HEK293 (cell line): ENCODE measurements around the gene MAN2B2.

Source experiments
- CTCF ChIA-PET: fragments of 350-600 bp; formaldehyde crosslinking; extraction: SDS; loops from one replicate; lab custom pipeline; 2021; ENCODE audit warnings: antibody characterized with exemption; lab: Yijun Ruan, JAX
- POLR2A ChIA-PET: fragments of 300-600 bp; formaldehyde crosslinking; extraction: SDS; loops from one replicate; lab custom pipeline; 2020; ENCODE audit warnings: antibody characterized with exemption, inconsistent platforms; lab: Yijun Ruan, JAX
- H3K27ac ChIP-seq: fragments of 200-500 bp; sonication (Bioruptor generic); 2 replicates; pipeline ENCODE4 v1.5.1; 2014; ENCODE audit warnings: low read depth, low read length, control low read depth, inconsistent platforms; ENCODE audit errors: extremely low read depth
- H3K36me3 ChIP-seq, 2 experiments: fragments of 200-500 bp in 1 of 2; sonication (Bioruptor generic) in 1 of 2; 1 replicate in 1 of 2; 2 replicates in 1 of 2; pipeline ENCODE4 v1.5.1; 2014 to 2017; ENCODE audit warnings: inconsistent platforms in 2 of 2, low read length in 2 of 2; ENCODE audit not compliant: control insufficient read depth in 2 of 2, insufficient read depth in 1 of 2
- H3K4me1 ChIP-seq: fragments of 200-500 bp; sonication (Bioruptor generic); 2 replicates; pipeline ENCODE4 v1.5.1; 2014; ENCODE audit warnings: mild to moderate bottlenecking, low read length, inconsistent platforms; ENCODE audit not compliant: control insufficient read depth, insufficient read depth
- H3K4me3 ChIP-seq: 2 replicates; pipeline ENCODE4 v1.5.1; 2011; ENCODE audit warnings: low read depth, mild to moderate bottlenecking, control low read depth, low read length, moderate library complexity
- H3K9me3 ChIP-seq: fragments of 200-500 bp; sonication (Bioruptor generic); 2 replicates; pipeline ENCODE4 v1.5.1; 2014; ENCODE audit warnings: low read depth, low read length, inconsistent platforms; ENCODE audit not compliant: control insufficient read depth, insufficient read depth
- EGR2 ChIP-seq: fragments of 450-650 bp; formaldehyde crosslinking; IDR thresholded peaks from 2 replicates; pipeline ENCODE4 v1.5.1; 2016; ENCODE audit warnings: low read depth, missing biosample characterization, missing genetic modification characterization
- GLIS2 ChIP-seq: fragments of 450-650 bp; formaldehyde crosslinking; IDR thresholded peaks from 2 replicates; pipeline ENCODE4 v1.5.1; 2016; ENCODE audit warnings: missing biosample characterization, missing genetic modification characterization
- MYNN ChIP-seq: fragments of 450-650 bp; formaldehyde crosslinking; IDR thresholded peaks from 2 replicates; pipeline ENCODE4 v1.5.1; 2016; ENCODE audit warnings: missing biosample characterization, missing genetic modification characterization, borderline replicate concordance
- YY2 ChIP-seq: fragments of 450-650 bp; formaldehyde crosslinking; IDR thresholded peaks from 2 replicates; pipeline ENCODE4 v1.5.1; 2016; ENCODE audit warnings: missing biosample characterization, missing genetic modification characterization
- ZBTB20 ChIP-seq: fragments of 450-650 bp; formaldehyde crosslinking; IDR thresholded peaks from 2 replicates; pipeline ENCODE4 v1.5.1; 2016; ENCODE audit warnings: missing biosample characterization, missing genetic modification characterization
- ZEB2 ChIP-seq: fragments of 450-650 bp; formaldehyde crosslinking; IDR thresholded peaks from 2 replicates; pipeline ENCODE4 v1.5.1; 2016; ENCODE audit warnings: missing biosample characterization, missing genetic modification characterization
- ZNF394 ChIP-seq: fragments of 450-650 bp; formaldehyde crosslinking; IDR thresholded peaks from 2 replicates; pipeline ENCODE4 v1.5.1; 2016; ENCODE audit warnings: missing biosample characterization, missing genetic modification characterization, mild to moderate bottlenecking, moderate library complexity, borderline replicate concordance
- ZNF621 ChIP-seq: fragments of 450-650 bp; formaldehyde crosslinking; IDR thresholded peaks from 2 replicates; pipeline ENCODE4 v1.5.1; 2017; ENCODE audit warnings: missing biosample characterization, missing genetic modification characterization
- ZNF843 ChIP-seq: fragments of 450-650 bp; formaldehyde crosslinking; IDR thresholded peaks from 2 replicates; pipeline ENCODE4 v1.5.1; 2016; ENCODE audit warnings: missing biosample characterization, missing genetic modification characterization
- ZSCAN30 ChIP-seq: fragments of 450-650 bp; IDR thresholded peaks from 2 replicates; pipeline ENCODE4 v1.5.1; 2018; ENCODE audit warnings: missing biosample characterization, mild to moderate bottlenecking, missing genetic modification characterization, moderate library complexity
- ZXDB ChIP-seq: fragments of 450-650 bp; formaldehyde crosslinking; IDR thresholded peaks from 2 replicates; pipeline ENCODE4 v1.5.1; 2016; ENCODE audit warnings: missing biosample characterization, missing genetic modification characterization
- TF ChIP-seq, protein P1 (sequence below): fragments of 450-650 bp; formaldehyde crosslinking; conservative IDR thresholded peaks from 2 replicates; pipeline ENCODE4 v1.5.1; 2016; ENCODE audit warnings: low read depth, missing biosample characterization, missing genetic modification characterization
- TF ChIP-seq, protein P2 (sequence below): fragments of 450-650 bp; formaldehyde crosslinking; IDR thresholded peaks from 2 replicates; pipeline ENCODE4 v1.5.1; 2016; ENCODE audit warnings: missing biosample characterization, missing genetic modification characterization, low read depth
- TF ChIP-seq, protein P3 (sequence below): fragments of 450-650 bp; formaldehyde crosslinking; IDR thresholded peaks from 2 replicates; pipeline ENCODE4 v1.5.1; 2017; ENCODE audit warnings: missing biosample characterization, mild to moderate bottlenecking, missing genetic modification characterization, moderate library complexity
- TF ChIP-seq, protein P4 (sequence below): fragments of 450-650 bp; formaldehyde crosslinking; optimal IDR thresholded peaks from 2 replicates; pipeline ENCODE3; 2016; ENCODE audit warnings: missing biosample characterization, mild to moderate bottlenecking, missing genetic modification characterization
- TF ChIP-seq, protein P5 (sequence below): fragments of 450-650 bp; formaldehyde crosslinking; IDR thresholded peaks from 2 replicates; pipeline ENCODE4 v1.5.1; 2016; ENCODE audit warnings: missing biosample characterization, missing genetic modification characterization
- TF ChIP-seq, protein P6 (sequence below): fragments of 450-650 bp; formaldehyde crosslinking; IDR thresholded peaks from 2 replicates; pipeline ENCODE4; 2016; ENCODE audit warnings: missing biosample characterization, missing genetic modification characterization
- TF ChIP-seq, protein P7 (sequence below): fragments of 450-650 bp; formaldehyde crosslinking; IDR thresholded peaks from 2 replicates; pipeline ENCODE4 v1.5.1; 2016; ENCODE audit warnings: missing biosample characterization, missing genetic modification characterization
- TF ChIP-seq, protein P8 (sequence below): fragments of 450-650 bp; formaldehyde crosslinking; IDR thresholded peaks from 2 replicates; pipeline ENCODE4 v1.5.1; 2016; ENCODE audit warnings: missing biosample characterization, missing genetic modification characterization

Gene MAN2B2

DNA sequence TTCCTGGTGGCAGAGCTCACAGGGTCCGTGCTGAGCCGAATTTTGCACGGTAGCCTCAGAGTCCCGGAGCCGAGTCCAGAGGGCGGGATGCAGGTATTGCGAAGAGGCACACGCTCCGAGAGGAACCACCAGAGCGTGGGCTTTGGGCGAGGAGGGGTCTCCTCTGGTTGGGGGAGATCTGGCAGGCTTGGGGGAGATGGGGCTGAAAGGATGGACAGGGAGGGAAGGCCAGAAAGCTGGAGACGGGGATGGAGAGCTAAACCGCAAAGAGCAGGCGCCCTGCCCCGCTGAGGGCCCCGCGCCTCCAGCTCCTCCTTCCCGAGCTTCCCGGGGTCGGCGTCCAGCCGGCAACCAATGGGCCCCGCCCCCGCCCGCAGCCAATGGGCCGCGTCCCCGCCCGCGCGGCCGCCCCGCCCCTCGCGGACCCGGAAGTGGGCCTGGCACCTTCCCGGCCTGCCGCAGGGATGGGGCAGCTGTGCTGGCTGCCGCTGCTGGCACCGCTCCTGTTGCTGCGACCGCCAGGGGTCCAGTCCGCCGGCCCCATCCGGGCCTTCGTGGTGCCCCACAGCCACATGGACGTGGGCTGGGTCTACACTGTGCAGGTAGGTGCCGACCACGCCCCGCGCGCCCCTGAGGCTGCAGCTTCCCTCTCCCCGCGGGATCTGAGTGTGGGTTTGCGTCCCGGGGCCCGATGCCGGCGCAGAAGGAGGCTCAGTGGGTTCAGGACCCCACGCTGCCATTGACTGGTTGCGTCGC is at the start of gene MAN2B2 (continued):
- TF ChIP-seq, protein P1, sequence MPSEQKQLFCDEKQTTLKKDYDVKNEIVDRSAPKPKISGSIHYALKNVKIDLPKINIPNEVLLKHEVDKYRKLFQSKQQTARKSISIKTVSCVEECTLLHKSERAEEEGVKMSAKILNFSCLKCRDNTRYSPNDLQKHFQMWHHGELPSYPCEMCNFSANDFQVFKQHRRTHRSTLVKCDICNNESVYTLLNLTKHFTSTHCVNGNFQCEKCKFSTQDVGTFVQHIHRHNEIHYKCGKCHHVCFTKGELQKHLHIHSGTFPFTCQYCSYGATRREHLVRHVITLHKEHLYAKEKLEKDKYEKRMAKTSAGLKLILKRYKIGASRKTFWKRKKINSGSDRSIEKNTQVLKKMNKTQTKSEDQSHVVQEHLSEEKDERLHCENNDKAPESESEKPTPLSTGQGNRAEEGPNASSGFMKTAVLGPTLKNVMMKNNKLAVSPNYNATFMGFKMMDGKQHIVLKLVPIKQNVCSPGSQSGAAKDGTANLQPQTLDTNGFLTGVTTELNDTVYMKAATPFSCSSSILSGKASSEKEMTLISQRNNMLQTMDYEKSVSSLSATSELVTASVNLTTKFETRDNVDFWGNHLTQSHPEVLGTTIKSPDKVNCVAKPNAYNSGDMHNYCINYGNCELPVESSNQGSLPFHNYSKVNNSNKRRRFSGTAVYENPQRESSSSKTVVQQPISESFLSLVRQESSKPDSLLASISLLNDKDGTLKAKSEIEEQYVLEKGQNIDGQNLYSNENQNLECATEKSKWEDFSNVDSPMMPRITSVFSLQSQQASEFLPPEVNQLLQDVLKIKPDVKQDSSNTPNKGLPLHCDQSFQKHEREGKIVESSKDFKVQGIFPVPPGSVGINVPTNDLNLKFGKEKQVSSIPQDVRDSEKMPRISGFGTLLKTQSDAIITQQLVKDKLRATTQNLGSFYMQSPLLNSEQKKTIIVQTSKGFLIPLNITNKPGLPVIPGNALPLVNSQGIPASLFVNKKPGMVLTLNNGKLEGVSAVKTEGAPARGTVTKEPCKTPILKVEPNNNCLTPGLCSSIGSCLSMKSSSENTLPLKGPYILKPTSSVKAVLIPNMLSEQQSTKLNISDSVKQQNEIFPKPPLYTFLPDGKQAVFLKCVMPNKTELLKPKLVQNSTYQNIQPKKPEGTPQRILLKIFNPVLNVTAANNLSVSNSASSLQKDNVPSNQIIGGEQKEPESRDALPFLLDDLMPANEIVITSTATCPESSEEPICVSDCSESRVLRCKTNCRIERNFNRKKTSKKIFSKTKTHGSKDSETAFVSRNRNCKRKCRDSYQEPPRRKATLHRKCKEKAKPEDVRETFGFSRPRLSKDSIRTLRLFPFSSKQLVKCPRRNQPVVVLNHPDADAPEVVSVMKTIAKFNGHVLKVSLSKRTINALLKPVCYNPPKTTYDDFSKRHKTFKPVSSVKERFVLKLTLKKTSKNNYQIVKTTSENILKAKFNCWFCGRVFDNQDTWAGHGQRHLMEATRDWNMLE (tag by site-specific recombination): no peak
- peak; percentile 68; the same call in 1 of the 2 replicates for TF ChIP-seq GLIS2 (tag by site-specific recombination)
- TF ChIP-seq ZNF394 (tag by site-specific recombination): peak; percentile 56; the same call in 1 of the 2 replicates
- TF ChIP-seq, protein P2, sequence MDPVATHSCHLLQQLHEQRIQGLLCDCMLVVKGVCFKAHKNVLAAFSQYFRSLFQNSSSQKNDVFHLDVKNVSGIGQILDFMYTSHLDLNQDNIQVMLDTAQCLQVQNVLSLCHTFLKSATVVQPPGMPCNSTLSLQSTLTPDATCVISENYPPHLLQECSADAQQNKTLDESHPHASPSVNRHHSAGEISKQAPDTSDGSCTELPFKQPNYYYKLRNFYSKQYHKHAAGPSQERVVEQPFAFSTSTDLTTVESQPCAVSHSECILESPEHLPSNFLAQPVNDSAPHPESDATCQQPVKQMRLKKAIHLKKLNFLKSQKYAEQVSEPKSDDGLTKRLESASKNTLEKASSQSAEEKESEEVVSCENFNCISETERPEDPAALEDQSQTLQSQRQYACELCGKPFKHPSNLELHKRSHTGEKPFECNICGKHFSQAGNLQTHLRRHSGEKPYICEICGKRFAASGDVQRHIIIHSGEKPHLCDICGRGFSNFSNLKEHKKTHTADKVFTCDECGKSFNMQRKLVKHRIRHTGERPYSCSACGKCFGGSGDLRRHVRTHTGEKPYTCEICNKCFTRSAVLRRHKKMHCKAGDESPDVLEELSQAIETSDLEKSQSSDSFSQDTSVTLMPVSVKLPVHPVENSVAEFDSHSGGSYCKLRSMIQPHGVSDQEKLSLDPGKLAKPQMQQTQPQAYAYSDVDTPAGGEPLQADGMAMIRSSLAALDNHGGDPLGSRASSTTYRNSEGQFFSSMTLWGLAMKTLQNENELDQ: no peak

DNA sequence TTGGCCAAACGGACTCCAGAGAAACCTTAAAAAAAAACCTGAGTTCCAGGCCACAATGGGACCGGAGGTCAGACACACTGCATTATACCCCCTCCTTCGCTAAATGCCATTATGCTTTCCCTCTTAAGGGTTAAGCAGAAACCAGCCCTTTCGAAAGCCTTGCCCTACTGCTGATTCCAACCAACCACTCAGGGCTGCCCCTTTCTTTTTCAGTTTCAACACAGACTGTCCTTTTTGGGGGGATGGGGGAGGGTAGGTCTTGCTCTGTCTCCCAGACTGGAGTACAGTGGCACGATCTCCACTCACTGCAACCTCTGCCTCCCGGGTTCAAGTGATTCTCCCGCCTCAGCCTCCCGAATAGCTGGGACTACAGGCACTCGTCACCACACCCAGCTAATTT is 49.5 kb upstream of the MAN2B2 start:
- ChIA-PET POLR2A (no interaction called here), CTCF (no interaction called here)
- TF ChIP-seq ZNF621 (tag by site-specific recombination) (no peak), ZBTB20 (no peak), ZSCAN30 (tag by site-specific recombination) (no peak), EGR2 (no peak), YY2 (no peak), MYNN (tag by site-specific recombination) (no peak), ZNF843 (tag by site-specific recombination) (no peak), ZEB2 (no peak), ZXDB (tag by site-specific recombination) (no peak)
- TF ChIP-seq, protein P3, sequence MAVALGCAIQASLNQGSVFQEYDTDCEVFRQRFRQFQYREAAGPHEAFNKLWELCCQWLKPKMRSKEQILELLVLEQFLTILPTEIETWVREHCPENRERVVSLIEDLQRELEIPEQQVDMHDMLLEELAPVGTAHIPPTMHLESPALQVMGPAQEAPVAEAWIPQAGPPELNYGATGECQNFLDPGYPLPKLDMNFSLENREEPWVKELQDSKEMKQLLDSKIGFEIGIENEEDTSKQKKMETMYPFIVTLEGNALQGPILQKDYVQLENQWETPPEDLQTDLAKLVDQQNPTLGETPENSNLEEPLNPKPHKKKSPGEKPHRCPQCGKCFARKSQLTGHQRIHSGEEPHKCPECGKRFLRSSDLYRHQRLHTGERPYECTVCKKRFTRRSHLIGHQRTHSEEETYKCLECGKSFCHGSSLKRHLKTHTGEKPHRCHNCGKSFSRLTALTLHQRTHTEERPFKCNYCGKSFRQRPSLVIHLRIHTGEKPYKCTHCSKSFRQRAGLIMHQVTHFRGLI (tag by site-specific recombination): no peak
- TF ChIP-seq, protein P4, sequence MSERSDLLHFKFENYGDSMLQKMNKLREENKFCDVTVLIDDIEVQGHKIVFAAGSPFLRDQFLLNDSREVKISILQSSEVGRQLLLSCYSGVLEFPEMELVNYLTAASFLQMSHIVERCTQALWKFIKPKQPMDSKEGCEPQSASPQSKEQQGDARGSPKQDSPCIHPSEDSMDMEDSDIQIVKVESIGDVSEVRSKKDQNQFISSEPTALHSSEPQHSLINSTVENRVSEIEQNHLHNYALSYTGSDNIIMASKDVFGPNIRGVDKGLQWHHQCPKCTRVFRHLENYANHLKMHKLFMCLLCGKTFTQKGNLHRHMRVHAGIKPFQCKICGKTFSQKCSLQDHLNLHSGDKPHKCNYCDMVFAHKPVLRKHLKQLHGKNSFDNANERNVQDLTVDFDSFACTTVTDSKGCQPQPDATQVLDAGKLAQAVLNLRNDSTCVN: no peak
- TF ChIP-seq, protein P5, sequence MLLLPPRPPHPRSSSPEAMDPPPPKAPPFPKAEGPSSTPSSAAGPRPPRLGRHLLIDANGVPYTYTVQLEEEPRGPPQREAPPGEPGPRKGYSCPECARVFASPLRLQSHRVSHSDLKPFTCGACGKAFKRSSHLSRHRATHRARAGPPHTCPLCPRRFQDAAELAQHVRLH (tag by site-specific recombination): no peak
- TF ChIP-seq, protein P6, sequence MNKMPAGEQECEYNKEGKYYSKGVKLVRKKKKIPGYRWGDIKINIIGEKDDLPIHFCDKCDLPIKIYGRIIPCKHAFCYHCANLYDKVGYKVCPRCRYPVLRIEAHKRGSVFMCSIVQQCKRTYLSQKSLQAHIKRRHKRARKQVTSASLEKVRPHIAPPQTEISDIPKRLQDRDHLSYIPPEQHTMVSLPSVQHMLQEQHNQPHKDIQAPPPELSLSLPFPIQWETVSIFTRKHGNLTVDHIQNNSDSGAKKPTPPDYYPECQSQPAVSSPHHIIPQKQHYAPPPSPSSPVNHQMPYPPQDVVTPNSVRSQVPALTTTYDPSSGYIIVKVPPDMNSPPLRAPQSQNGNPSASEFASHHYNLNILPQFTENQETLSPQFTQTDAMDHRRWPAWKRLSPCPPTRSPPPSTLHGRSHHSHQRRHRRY (tag by site-specific recombination): no peak
- TF ChIP-seq, protein P7, sequence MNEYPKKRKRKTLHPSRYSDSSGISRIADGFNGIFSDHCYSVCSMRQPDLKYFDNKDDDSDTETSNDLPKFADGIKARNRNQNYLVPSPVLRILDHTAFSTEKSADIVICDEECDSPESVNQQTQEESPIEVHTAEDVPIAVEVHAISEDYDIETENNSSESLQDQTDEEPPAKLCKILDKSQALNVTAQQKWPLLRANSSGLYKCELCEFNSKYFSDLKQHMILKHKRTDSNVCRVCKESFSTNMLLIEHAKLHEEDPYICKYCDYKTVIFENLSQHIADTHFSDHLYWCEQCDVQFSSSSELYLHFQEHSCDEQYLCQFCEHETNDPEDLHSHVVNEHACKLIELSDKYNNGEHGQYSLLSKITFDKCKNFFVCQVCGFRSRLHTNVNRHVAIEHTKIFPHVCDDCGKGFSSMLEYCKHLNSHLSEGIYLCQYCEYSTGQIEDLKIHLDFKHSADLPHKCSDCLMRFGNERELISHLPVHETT: no peak
- TF ChIP-seq, protein P8, sequence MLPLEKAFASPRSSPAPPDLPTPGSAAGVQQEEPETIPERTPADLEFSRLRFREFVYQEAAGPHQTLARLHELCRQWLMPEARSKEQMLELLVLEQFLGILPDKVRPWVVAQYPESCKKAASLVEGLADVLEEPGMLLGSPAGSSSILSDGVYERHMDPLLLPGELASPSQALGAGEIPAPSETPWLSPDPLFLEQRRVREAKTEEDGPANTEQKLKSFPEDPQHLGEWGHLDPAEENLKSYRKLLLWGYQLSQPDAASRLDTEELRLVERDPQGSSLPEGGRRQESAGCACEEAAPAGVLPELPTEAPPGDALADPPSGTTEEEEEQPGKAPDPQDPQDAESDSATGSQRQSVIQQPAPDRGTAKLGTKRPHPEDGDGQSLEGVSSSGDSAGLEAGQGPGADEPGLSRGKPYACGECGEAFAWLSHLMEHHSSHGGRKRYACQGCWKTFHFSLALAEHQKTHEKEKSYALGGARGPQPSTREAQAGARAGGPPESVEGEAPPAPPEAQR (tag by site-specific recombination): no peak
- no peaks in the 10 kb centered on the region for H3K4me1 ChIP-seq
- no peaks in the 10 kb centered on the region for H3K9me3 ChIP-seq
- H3K27ac ChIP-seq: no peak overlapping the region
- H3K36me3 ChIP-seq: no peaks in the 10 kb centered on the region
- H3K4me3 ChIP-seq: no peak overlapping the region
